HG03196 (cell line): ENCODE data around the gene TNFRSF25.
"Not testable (repeated sequence)": the region's sequence is repeated elsewhere in the genome, so short reads cannot be mapped to it uniquely, and the experiment has no call there.

ENCODE experiments used
- ATAC-seq: cut with Tn5 transposase; IDR thresholded peaks from one replicate; pipeline ENCODE4 v1.9.1; 2021; ENCODE audit not compliant: unreplicated experiment

Gene TNFRSF25

DNA sequence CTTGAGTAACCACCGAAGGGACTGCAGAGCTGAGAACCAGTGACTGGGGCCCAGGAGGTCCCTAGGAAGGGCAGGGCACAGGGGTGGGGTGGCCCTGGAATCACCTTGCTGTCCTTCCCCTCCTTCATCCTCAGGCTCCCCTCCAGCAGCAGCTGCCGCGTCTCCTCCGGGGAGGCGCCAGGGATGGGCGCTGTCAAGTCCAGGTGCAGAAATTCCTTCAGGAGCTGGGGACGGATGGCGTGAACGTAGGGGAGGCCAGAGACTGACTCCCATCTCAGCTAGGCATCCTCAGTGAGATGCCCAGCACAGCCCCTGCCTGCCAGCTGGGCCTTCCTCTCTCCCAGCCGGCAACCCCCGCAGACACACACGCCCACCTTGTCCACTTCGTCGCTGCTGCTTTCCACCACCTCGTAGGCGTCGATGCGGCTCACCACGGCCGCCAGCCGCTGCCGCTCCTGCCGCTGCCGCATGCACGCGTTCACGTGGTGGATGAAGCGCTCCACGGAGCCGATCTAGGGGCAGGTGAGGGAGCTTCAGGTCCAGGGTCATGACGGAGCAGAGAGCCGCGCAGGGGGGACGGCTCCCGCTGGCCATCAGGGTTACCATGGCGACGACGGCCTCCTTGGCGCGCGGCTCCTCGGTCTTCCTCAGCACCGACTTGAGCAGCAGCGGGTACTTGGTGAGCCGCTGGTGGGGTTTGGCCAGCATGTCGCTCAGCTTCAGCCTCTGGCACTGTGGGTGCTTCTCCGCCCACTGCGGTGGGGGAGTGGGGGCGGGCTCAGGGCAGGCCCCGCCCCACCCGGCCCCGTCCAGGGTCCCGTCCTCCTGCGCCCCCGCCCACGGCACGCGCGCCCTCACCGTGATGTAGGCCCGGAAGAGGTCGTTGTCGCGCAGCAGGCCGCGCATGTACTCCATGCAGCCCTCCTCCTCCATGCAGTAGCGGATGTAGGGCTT, 4.4 kb upstream of the TNFRSF25 start:
- ATAC-seq: no peak

- no peak for ATAC-seq
Measured at GRCh38 chr1:6468729-6469461, 2.9 kb upstream of the TNFRSF25 start.

GRCh38 chr1:6467744-6468688, 2.0 kb upstream of the TNFRSF25 start:
- no peak for ATAC-seq

DNA sequence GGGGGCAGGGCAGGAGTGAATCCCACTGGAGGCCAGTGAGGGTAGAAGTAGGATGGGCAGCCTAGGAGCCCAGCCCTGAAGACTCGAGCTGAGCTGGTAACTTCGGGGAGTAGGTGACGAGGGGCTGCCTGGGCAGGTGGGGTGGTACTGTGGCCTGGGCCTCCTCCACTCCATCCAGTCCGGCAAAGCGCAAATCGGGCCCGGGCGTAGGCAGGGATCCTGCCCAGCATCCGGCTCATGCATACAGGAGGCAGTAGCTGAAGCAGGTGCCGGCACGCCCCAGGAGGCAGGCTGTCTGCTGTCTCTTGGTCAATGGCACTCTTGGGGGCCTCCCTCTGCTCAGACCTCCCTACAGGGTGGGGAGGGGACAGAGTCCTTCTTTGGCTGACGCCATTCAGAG, 1.3 kb upstream of the TNFRSF25 start:
- no peak for ATAC-seq

DNA sequence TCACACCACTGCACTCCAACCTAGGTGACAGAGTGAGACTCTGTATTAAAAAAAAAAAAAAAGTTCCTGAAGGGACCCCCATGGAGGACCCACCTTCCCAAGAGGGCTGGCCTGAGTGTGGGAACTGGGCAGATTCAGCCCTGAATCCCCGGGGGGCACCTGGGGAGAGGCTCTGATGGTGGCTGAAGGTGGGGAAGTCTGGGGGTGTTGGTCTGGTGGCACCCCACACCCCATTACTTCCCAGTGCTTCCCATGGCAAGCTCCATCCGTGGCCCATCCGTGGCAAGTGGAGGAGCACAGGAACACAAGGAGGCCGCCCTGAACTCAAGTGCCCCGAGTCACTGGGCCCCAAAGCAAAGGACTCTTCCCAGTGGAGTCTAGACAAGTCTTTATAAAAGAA, 778 bp upstream of the TNFRSF25 start:
- ATAC-seq: no peak

GRCh38 chr1:6465461-6466005, 440 bp downstream of the TNFRSF25 start:
- no peak for ATAC-seq

DNA sequence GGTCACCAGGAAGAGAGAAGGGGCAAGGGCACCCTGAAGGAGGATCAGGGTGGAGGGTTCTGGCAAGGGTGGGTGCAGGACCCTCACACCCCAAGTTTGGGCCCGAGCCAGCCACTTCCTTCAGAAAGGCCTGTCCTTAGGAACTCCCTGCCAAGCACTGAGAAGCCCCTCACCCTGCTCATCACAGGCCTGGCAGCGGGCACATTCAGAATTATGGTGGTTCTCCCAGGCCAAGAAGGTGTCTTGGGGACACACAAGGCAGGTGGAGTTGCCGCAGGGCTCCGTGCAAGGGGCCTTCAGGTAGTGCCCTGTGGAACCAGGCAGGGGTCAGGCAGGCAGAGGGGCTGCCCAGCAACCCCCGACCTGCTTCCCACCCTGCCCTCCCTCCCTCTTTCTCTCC, 1.1 kb downstream of the TNFRSF25 start:
- ATAC-seq: no peak

- no peak for ATAC-seq
Measured at GRCh38 chr1:6464514-6464836, 1.5 kb downstream of the TNFRSF25 start.

DNA sequence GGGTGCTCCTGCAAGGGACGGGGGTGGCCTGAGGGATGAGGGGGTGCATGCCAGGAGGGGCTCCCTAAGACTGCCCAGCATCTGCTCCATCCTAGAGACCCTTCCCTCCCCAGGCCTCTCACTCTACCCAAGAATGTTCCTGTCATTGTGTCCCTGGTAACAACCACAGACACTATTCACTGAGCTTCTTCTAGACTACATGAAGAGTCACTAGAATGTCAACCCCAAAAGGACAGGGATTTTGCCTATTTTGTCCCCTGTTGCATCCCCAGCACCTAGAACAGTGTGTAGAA, 2.9 kb downstream of the TNFRSF25 start:
- no peak for ATAC-seq

DNA sequence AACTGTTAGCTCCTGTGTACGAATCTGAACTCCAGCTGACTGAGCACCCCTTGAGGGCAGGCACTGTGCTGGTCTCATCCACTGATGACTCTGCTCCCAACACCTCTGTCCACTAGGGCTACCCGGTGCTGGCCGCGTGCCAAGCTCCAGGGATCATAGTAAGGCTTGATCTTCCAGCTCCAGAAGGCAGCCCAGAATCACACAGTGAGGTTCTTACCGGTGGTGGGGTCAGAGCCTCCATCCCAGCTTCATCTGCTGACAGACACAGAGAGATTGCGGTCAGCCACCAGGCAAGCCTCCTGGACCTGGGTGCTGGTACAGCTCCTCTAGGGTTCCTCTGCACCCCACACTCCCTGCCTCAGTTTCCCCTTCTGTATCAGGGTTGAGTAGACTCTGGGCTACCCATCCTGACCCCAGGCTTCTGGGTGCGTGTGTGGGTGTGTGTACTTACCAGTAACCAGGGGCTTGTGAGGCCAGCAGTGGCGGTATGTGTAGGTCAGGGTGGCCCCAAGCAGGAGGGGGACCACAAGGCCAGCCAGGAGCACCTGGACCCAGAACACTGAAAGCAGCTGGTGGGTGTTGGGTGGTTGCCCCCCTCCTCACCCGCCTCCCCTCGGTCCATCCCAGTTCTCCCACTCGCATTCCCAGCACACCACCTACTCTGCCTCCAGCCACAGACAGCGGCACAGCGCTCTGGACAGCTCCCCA, 3.4 kb downstream of the TNFRSF25 start:
- no peak for ATAC-seq

GRCh38 chr1:6461538-6462411, 4.2 kb downstream of the TNFRSF25 start:
- ATAC-seq: no peak

GRCh38 chr1:6461051-6461530, 4.9 kb downstream of the TNFRSF25 start:
- no peak for ATAC-seq

DNA sequence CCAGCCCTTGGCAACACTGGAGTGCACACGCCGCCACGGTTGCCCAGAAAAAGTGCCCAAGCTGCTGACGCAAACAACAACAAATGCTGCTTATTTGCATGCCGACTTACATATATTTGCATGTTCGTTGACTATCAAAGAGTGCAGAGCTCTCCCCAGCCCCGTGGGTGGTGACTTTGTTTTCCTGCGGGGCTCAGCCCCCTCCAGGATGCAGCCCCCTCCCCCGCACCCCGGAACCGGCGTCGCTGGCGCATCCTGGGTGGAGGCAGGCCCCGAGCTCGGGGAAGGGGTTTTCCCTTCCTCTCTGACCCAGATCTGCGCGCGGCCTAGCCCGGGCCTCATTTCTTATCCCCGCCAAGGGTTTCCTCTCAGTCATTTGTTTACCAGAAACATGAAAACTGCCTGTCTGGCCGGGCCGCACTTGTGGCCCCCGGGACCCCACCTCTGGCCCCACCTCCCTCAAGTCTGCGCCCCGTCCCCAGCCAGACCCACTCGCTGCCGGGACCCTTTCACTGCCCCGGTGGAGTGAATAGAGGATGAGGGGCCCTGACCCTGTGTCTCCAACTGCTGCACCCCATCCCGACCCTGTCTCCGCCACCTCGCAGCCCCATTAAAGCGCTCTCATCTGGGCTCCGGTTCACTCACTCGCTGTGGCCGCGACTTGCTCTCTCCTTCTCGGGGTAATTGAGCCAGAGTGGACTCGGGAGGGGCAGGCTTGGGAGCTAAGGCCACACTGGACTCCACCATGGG, 5.5 kb downstream of the TNFRSF25 start:
- ATAC-seq: no peak

- no peak for ATAC-seq
Measured at GRCh38 chr1:6459850-6460265, 6.1 kb downstream of the TNFRSF25 start.

- ATAC-seq: no peak
Measured at GRCh38 chr1:6456800-6457466, 9.0 kb downstream of the TNFRSF25 start.

GRCh38 chr1:6455752-6456520, 10.0 kb downstream of the TNFRSF25 start:
- ATAC-seq: not testable (repeated sequence)
